OCI-LY1 (cell line): Measurements from ENCODE around the gene BTBD6.

Experiments
- EZH2 ChIP-seq: fragments of 200-600 bp; sonication (generic), shearing (Covaris generic); IDR thresholded peaks from 2 replicates; pipeline ENCODE4 v1.8.0; 2017; ENCODE audit warnings: borderline replicate concordance, mixed run types, mild to moderate bottlenecking, antibody characterized with exemption, low read length, moderate library complexity, mixed read lengths
- TF ChIP-seq, protein P1 (sequence below): fragments of 200-600 bp; sonication (generic), shearing (Covaris generic); IDR thresholded peaks from 2 replicates; pipeline ENCODE4 v1.5.1; 2017; ENCODE audit warnings: mild to moderate bottlenecking, antibody characterized with exemption, low read length, moderate library complexity, mixed read lengths

DNA sequence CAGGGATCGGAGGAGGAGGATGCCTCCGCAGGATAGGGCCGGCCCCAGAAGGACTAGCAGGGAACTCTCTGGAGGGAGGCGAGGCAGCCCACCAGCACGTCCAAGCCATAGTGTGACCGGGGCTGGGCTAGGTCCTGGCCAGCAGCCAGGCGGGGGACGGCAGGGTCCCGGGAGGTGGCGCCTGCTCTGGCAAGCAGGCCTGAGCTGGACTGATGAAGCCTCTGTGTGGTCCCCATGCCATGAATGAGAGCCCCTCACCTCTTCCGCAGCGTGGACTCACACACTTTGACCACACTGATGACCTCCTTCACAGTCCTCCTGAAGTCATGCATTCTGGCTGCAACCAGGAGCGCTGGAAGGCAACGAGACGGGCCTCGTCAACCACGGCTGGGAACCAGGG lies 19.8 kb upstream of the BTBD6 start:
- TF ChIP-seq, protein P1, sequence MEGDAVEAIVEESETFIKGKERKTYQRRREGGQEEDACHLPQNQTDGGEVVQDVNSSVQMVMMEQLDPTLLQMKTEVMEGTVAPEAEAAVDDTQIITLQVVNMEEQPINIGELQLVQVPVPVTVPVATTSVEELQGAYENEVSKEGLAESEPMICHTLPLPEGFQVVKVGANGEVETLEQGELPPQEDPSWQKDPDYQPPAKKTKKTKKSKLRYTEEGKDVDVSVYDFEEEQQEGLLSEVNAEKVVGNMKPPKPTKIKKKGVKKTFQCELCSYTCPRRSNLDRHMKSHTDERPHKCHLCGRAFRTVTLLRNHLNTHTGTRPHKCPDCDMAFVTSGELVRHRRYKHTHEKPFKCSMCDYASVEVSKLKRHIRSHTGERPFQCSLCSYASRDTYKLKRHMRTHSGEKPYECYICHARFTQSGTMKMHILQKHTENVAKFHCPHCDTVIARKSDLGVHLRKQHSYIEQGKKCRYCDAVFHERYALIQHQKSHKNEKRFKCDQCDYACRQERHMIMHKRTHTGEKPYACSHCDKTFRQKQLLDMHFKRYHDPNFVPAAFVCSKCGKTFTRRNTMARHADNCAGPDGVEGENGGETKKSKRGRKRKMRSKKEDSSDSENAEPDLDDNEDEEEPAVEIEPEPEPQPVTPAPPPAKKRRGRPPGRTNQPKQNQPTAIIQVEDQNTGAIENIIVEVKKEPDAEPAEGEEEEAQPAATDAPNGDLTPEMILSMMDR: no peak
- no peak for TF ChIP-seq EZH2
